Measurements from ENCODE around the gene UBL7.

GRCh38 chr15:74408385-74408784 is 52.6 kb downstream of the UBL7 start:
- TF ChIP-seq YY1 (IDR thresholded peaks at IDR 0.05; ENCODE audit: low read depth, low read length), result no peak
- TF ChIP-seq CTCF (IDR thresholded peaks at IDR 0.05; ENCODE audit: control extremely low read depth in 1 of 3, insufficient read depth in 1 of 3, low read depth in 1 of 3, low read length in 3 of 3), result no peak
- no peak for TF ChIP-seq SRF (IDR thresholded peaks at IDR 0.05; ENCODE audit: low read depth, low read length)
- TF ChIP-seq EZH2 (IDR thresholded peaks at IDR 0.05; ENCODE audit: low read depth, low read length, severe bottlenecking), result no peak
- TF ChIP-seq ATF3 (IDR thresholded peaks at IDR 0.05; ENCODE audit: insufficient read depth, low read depth, low read length), result no peak
- TF ChIP-seq POLR2A (IDR thresholded peaks at IDR 0.05; ENCODE audit: control extremely low read depth in 1 of 2, low read depth in 2 of 2, low read length in 2 of 2), result no peak
- no peak for TF ChIP-seq EGR1 (IDR thresholded peaks at IDR 0.05; ENCODE audit: borderline replicate concordance, low read depth, low read length)
- no peak for TF ChIP-seq JUND (IDR thresholded peaks at IDR 0.05; ENCODE audit: low read length)

Measured in H1 (cell line).